SKM-1 (cell line): ENCODE results near the gene P2RX4.
"Not testable (repeated sequence)": the region's sequence is repeated elsewhere in the genome, so short reads cannot be mapped to it uniquely, and the experiment has no call there.

Experiments used
- DNase-seq: peaks from one replicate; lab custom pipeline; 2025; ENCODE audit not compliant: unreplicated experiment; lab: John Stamatoyannopoulos, UW

Gene P2RX4

GRCh38 chr12:121240484-121241101 lies 30.7 kb downstream of the P2RX4 start:
- DNase-seq: no peak

GRCh38 chr12:121241156-121241970 lies 31.4 kb downstream of the P2RX4 start:
- no peak for DNase-seq

GRCh38 chr12:121245031-121245430 lies 35.1 kb downstream of the P2RX4 start:
- DNase-seq: no peak

- no peak for DNase-seq
Measured at GRCh38 chr12:121245951-121246350, 36.0 kb downstream of the P2RX4 start.

GRCh38 chr12:121246893-121247557 lies 37.1 kb downstream of the P2RX4 start:
- no peak for DNase-seq

- no peak for DNase-seq
Measured at GRCh38 chr12:121248622-121249021, 38.7 kb downstream of the P2RX4 start.

- no peak for DNase-seq
Measured at GRCh38 chr12:121250359-121250758, 40.4 kb downstream of the P2RX4 start.

- DNase-seq: no peak
Measured at GRCh38 chr12:121251838-121252237, 41.9 kb downstream of the P2RX4 start.

GRCh38 chr12:121252712-121253345 lies 42.9 kb downstream of the P2RX4 start:
- DNase-seq: no peak

- DNase-seq: no peak
Measured at GRCh38 chr12:121253638-121254335, 43.9 kb downstream of the P2RX4 start.

- no peak for DNase-seq
Measured at GRCh38 chr12:121255433-121255832, 45.5 kb downstream of the P2RX4 start.

GRCh38 chr12:121257704-121258449 lies 47.9 kb downstream of the P2RX4 start:
- DNase-seq: not testable (repeated sequence)

GRCh38 chr12:121259074-121259473 lies 49.1 kb downstream of the P2RX4 start:
- no peak for DNase-seq

GRCh38 chr12:121260091-121260490 lies 50.2 kb downstream of the P2RX4 start:
- no peak for DNase-seq

GRCh38 chr12:121261398-121261797 lies 51.5 kb downstream of the P2RX4 start:
- no peak for DNase-seq

- DNase-seq: no peak
Measured at GRCh38 chr12:121263206-121263935, 53.4 kb downstream of the P2RX4 start.

- DNase-seq: no peak
Measured at GRCh38 chr12:121264135-121264534, 54.2 kb downstream of the P2RX4 start.

- no peak for DNase-seq
Measured at GRCh38 chr12:121264951-121265515, 55.1 kb downstream of the P2RX4 start.

GRCh38 chr12:121267822-121268221 lies 57.9 kb downstream of the P2RX4 start:
- no peak for DNase-seq
